AG04449 (cell line): Measurements from ENCODE around the gene AADACL2.
"Not testable (repeated sequence)": the region's sequence is repeated elsewhere in the genome, so short reads cannot be mapped to it uniquely, and the experiment has no call there.

Source experiments
- CTCF ChIA-PET: fragments of 350-600 bp; formaldehyde crosslinking; extraction: SDS; loops from one replicate; lab custom pipeline; 2021; ENCODE audit warnings: antibody characterized with exemption; lab: Yijun Ruan, JAX
- POLR2A ChIA-PET: fragments of 400-600, 350-600 bp; formaldehyde crosslinking; extraction: SDS; loops from one replicate; lab custom pipeline; 2020; ENCODE audit warnings: antibody characterized with exemption, inconsistent platforms; lab: Yijun Ruan, JAX
- DNase-seq: peaks from one replicate; pipeline ENCODE4 v3.0.0-alpha.2; 2010; ENCODE audit warnings: low read depth, low spot score
- H3K4me3 ChIP-seq: 2 replicates; pipeline ENCODE4 v1.5.1; 2011; ENCODE audit warnings: low read depth, mild to moderate bottlenecking, control low read depth, low read length
- CTCF ChIP-seq: IDR thresholded peaks from one replicate; pipeline ENCODE4 v1.5.1; 2011; ENCODE audit warnings: mild to moderate bottlenecking, moderate library complexity, low read length, control low read depth, inconsistent platforms; ENCODE audit not compliant: insufficient read depth; ENCODE audit errors: missing control alignments

The AADACL2 gene

GRCh38 chr3:151750678-151751077 lies 17.0 kb downstream of the AADACL2 start:
- H3K4me3 ChIP-seq = no peak overlapping the region
- TF ChIP-seq CTCF = no peak
- DNase-seq = no peak
- CTCF ChIA-PET = no interaction called here
- POLR2A ChIA-PET = no interaction called here

- CTCF ChIA-PET = no interaction called here
- peak; percentile 2 for DNase-seq
- POLR2A ChIA-PET = no interaction called here
Observed at GRCh38 chr3:151751161-151751560, 17.4 kb downstream of the AADACL2 start.

GRCh38 chr3:151753846-151754245 lies 20.1 kb downstream of the AADACL2 start:
- CTCF ChIA-PET = no interaction called here

More at GRCh38 chr3:151751161-151751560, 17.4 kb downstream of the AADACL2 start:
- no peak for TF ChIP-seq CTCF
- no peak overlapping the region for H3K4me3 ChIP-seq

GRCh38 chr3:151761581-151761980 lies 27.9 kb downstream of the AADACL2 start:
- DNase-seq = no peak
- ChIA-PET POLR2A (no interaction called here), CTCF (no interaction called here)
- no peak overlapping the region for H3K4me3 ChIP-seq
- TF ChIP-seq CTCF = no peak

More at GRCh38 chr3:151753846-151754245, 20.1 kb downstream of the AADACL2 start:
- no peak for DNase-seq
- POLR2A ChIA-PET = no interaction called here
- TF ChIP-seq CTCF = no peak
- H3K4me3 ChIP-seq = no peak overlapping the region

GRCh38 chr3:151764699-151765098 lies 31.0 kb downstream of the AADACL2 start:
- H3K4me3 ChIP-seq, POLR2A ChIA-PET, CTCF ChIA-PET, DNase-seq: not testable (repeated sequence)

GRCh38 chr3:151765685-151766084 lies 32.0 kb downstream of the AADACL2 start:
- ChIA-PET POLR2A (no interaction called here), CTCF (no interaction called here)
- TF ChIP-seq CTCF = no peak
- no peak overlapping the region for H3K4me3 ChIP-seq
- no peak for DNase-seq

- CTCF ChIA-PET = no interaction called here
- POLR2A ChIA-PET = no interaction called here
- no peak overlapping the region for H3K4me3 ChIP-seq
- no peak for TF ChIP-seq CTCF
- DNase-seq = no peak
Observed at GRCh38 chr3:151766454-151766853, 32.7 kb downstream of the AADACL2 start.
